Testis (tissue), 2 donors: ENCODE data around the gene ATP13A3.

Experiments
- POLR2A ChIP-seq: fragments of 450-650 bp; IDR thresholded peaks from one replicate; pipeline ENCODE4 v1.6.1; 2017; ENCODE audit warnings: antibody characterized with exemption, mild to moderate bottlenecking, moderate library complexity
- TF ChIP-seq, protein P1 (sequence below), 3 experiments: fragments of 450-650 bp in 2 of 3; fragments of 200-600 bp in 1 of 3; sonication (generic) in 1 of 3; IDR thresholded peaks; one replicate each; pipeline ENCODE4 v1.5.1; 2016 to 2019; ENCODE audit warnings: antibody characterized with exemption in 3 of 3, mild to moderate bottlenecking in 2 of 3, moderate library complexity in 1 of 3

DNA sequence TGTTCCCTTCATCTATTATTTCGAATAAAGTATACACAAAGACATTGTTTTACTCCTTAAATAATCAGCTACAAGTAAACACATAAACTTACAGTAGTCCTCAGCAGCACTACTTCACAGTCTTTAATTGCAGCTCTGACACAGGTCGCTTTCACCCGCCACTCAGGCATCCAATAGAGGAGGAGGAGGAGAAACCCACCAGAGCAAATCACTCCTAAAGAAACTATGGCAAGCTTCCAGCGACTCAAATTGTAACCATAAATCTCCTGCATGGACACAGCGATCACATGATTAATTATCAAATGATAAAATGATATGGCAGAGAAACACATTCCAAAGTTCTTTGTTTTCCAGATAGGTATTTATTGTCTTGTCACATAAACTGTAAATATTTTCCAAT is 26.2 kb downstream of the ATP13A3 start:
- no peak for TF ChIP-seq POLR2A
- TF ChIP-seq, protein P1, sequence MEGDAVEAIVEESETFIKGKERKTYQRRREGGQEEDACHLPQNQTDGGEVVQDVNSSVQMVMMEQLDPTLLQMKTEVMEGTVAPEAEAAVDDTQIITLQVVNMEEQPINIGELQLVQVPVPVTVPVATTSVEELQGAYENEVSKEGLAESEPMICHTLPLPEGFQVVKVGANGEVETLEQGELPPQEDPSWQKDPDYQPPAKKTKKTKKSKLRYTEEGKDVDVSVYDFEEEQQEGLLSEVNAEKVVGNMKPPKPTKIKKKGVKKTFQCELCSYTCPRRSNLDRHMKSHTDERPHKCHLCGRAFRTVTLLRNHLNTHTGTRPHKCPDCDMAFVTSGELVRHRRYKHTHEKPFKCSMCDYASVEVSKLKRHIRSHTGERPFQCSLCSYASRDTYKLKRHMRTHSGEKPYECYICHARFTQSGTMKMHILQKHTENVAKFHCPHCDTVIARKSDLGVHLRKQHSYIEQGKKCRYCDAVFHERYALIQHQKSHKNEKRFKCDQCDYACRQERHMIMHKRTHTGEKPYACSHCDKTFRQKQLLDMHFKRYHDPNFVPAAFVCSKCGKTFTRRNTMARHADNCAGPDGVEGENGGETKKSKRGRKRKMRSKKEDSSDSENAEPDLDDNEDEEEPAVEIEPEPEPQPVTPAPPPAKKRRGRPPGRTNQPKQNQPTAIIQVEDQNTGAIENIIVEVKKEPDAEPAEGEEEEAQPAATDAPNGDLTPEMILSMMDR (IDR thresholded peaks at IDR 0.05): no peak
